GM12878 (cell line): Measurements from ENCODE around the gene MAP3K5. TPM values are rescaled to one million over a fixed set of nuclear protein-coding genes. Genes with fewer than 3 reads are reported as not detected.

Experiments
- ATAC-seq: fragments of 200-7000 bp; cut with Tn5 transposase; 3 replicates; pipeline ENCODE4 v1.9.1; 2020; ENCODE audit warnings: mild to moderate bottlenecking, moderate library complexity
- BruUV-seq: library from RNA; stranded (reverse); fragments of 400-500 nt; replicated peaks from 2 replicates; lab custom pipeline; 2021; lab: Mats Ljungman, UMichigan
- CTCF ChIA-PET: fragments of 300-600 bp; sonication (Branson Sonifier 250); formaldehyde crosslinking; extraction: SDS; loops from one replicate; lab custom pipeline; 2021; ENCODE audit warnings: inconsistent platforms; lab: Yijun Ruan, JAX
- POLR2A ChIA-PET: fragments of 350-600 bp; formaldehyde crosslinking; extraction: SDS; loops from one replicate; lab custom pipeline; 2021; ENCODE audit warnings: inconsistent platforms; lab: Charles Lee
- RAD21 ChIA-PET: fragments of 300-600 bp; sonication (Branson Sonifier 250); formaldehyde crosslinking; loops from one replicate; lab custom pipeline; 2023; ENCODE audit warnings: antibody characterized with exemption; ENCODE audit not compliant: unreplicated experiment; lab: Charles Lee
- SMC1A ChIA-PET: fragments of 300-600 bp; sonication (Branson Sonifier 250); formaldehyde crosslinking; loops from one replicate; lab custom pipeline; 2023; ENCODE audit not compliant: unreplicated experiment, uncharacterized antibody; lab: Charles Lee
- DNase-seq: peaks from one replicate; pipeline ENCODE4 v3.0.0-alpha.2; 2011; ENCODE audit warnings: low read depth, low spot score
- FAIRE-seq: peaks from 3 replicates; lab custom pipeline; 2011; peaks lifted over from hg19 to GRCh38; lab: Jason Lieb, UNC
- H2AFZ ChIP-seq: 2 replicates; pipeline ENCODE4 v1.6.0; 2011; ENCODE audit warnings: low read depth, low read length, control low read depth; ENCODE audit not compliant: control insufficient read depth
- H3K27ac ChIP-seq: 2 replicates; pipeline ENCODE4 v1.5.1; 2011; ENCODE audit warnings: control low read depth; ENCODE audit not compliant: control insufficient read depth, insufficient read depth
- H3K27me3 ChIP-seq, 2 experiments: replicated peaks in 1 of 2; 2 replicates each; pipeline versions ENCODE4 v1.6.0 to v1.6.1; 2011; ENCODE audit warnings: low read length in 1 of 2; ENCODE audit not compliant: control insufficient read depth in 2 of 2, insufficient read depth in 2 of 2
- H3K36me3 ChIP-seq, 2 experiments: 2 replicates each; pipeline ENCODE4 v1.5.1; 2011; ENCODE audit warnings: low read length in 1 of 2; ENCODE audit not compliant: control insufficient read depth in 2 of 2, insufficient read depth in 2 of 2
- H3K4me1 ChIP-seq: 2 replicates; pipeline ENCODE4 v1.6.1; 2011; ENCODE audit warnings: mild to moderate bottlenecking, low read length, moderate library complexity, mixed read lengths; ENCODE audit not compliant: control insufficient read depth, insufficient read depth
- H3K4me2 ChIP-seq: 2 replicates; pipeline ENCODE4 v1.6.0; 2011; ENCODE audit warnings: control low read depth; ENCODE audit not compliant: control insufficient read depth, insufficient read depth
- H3K4me3 ChIP-seq: fragments of 200-600 bp; sonication (generic); 2 replicates; pipeline ENCODE4 v1.5.1; 2016
- H3K79me2 ChIP-seq: 2 replicates; pipeline ENCODE4 v1.6.0; 2011; ENCODE audit warnings: low read length; ENCODE audit not compliant: control insufficient read depth, insufficient read depth
- H3K9ac ChIP-seq: 2 replicates; pipeline ENCODE4 v1.8.0; 2011; ENCODE audit warnings: low read length, control low read depth, mixed read lengths; ENCODE audit not compliant: control insufficient read depth, insufficient read depth
- H3K9me3 ChIP-seq: replicated peaks from 3 replicates; pipeline ENCODE4 v1.5.1; 2011; ENCODE audit warnings: mild to moderate bottlenecking, low read length; ENCODE audit not compliant: control insufficient read depth, insufficient read depth
- H4K20me1 ChIP-seq: 2 replicates; pipeline ENCODE4 v1.6.0; 2011; ENCODE audit not compliant: control insufficient read depth, insufficient read depth
- BMI1 ChIP-seq: fragments of 450-650 bp; IDR thresholded peaks from 2 replicates; pipeline ENCODE4 v1.6.1; 2016; ENCODE audit warnings: mild to moderate bottlenecking, moderate library complexity, borderline replicate concordance
- CBFB ChIP-seq: IDR thresholded peaks from 2 replicates; pipeline ENCODE4 v1.6.1; 2016; ENCODE audit warnings: antibody characterized with exemption, low read depth
- CREB1 ChIP-seq: IDR thresholded peaks from 2 replicates; pipeline ENCODE4 v1.6.1; 2012; ENCODE audit warnings: low read depth, mild to moderate bottlenecking, inconsistent platforms
- KAT2A ChIP-seq: conservative IDR thresholded peaks from 2 replicates; pipeline ENCODE4 v1.6.1; 2011; ENCODE audit warnings: low read depth, low read length; ENCODE audit not compliant: control insufficient read depth
- KDM1A ChIP-seq: fragments of 200-600 bp; sonication (generic); IDR thresholded peaks from 2 replicates; pipeline ENCODE4 v1.6.1; 2016; ENCODE audit warnings: borderline replicate concordance
- MYB ChIP-seq: fragments of 150-350 bp; IDR thresholded peaks from 2 replicates; pipeline ENCODE4 v1.6.1; 2014; ENCODE audit warnings: mild to moderate bottlenecking, low read depth, low read length, borderline replicate concordance
- SP1 ChIP-seq: IDR thresholded peaks from one replicate; pipeline ENCODE4 v1.6.1; 2011; ENCODE audit warnings: low read depth, low read length
- STAT1 ChIP-seq: fragments of 450-650 bp; conservative IDR thresholded peaks from 2 replicates; pipeline ENCODE4 v1.6.1; 2014; ENCODE audit warnings: antibody characterized with exemption, mild to moderate bottlenecking
- WGBS: methylation state at CpG from one replicate; pipeline ENCODE4 v1.1.6; 2016; ENCODE audit warnings: low lambda C conversion rate; ENCODE audit not compliant: insufficient replicate concordance, insufficient coverage; ENCODE audit errors: missing lambda C conversion rate; 5-methylcytosine and 5-hydroxymethylcytosine counted together
- in situ Hi-C: fragments of 300-500 bp; cut with MboI; formaldehyde crosslinking; loops from 9 replicates; pipeline ENCODE4 v1.14.3; 2018; ENCODE audit warnings: mixed read lengths
- intact Hi-C: fragments of 100-400 bp; cut with micrococcal nuclease; formaldehyde crosslinking; loops from one replicate; pipeline ENCODE4 v1.14.2; 2022; ENCODE audit not compliant: unreplicated experiment
- polyA plus RNA-seq, 11 experiments: library from polyadenylated mRNA; depleted of rRNA in 4 of 11; unstranded in 6 of 11; stranded (reverse) in 5 of 11; fragments of >200 nt; fragmentation: Nextera tagmentation in 4 of 11; fragmentation: Illumina TruSeq in 1 of 11; extraction: Ambion mirVana in 4 of 11; extraction: Trizol in 1 of 11; gene quantifications; 1 replicate in 1 of 11; 2 replicates in 10 of 11; pipeline versions ENCODE4 v1.2.1 to v1.2.3, GENCODE V29; 2011 to 2016; ENCODE audit warnings: inconsistent platforms in 2 of 11, missing spikeins in 2 of 11, low read depth in 1 of 11
- total RNA-seq, 4 experiments: library from RNA; depleted of rRNA in 3 of 4; stranded (reverse); fragments of >200 nt in 3 of 4; fragmentation: Illumina TruSeq in 1 of 4; extraction: Trizol in 1 of 4; gene quantifications; 2 replicates each; pipeline versions ENCODE4 v1.2.1 to v1.2.3, GENCODE V29; 2013 to 2021
- TF ChIP-seq, protein P1 (sequence below): fragments of 450-650 bp; formaldehyde crosslinking; IDR thresholded peaks from 2 replicates; pipeline ENCODE4 v1.4.0; 2022; ENCODE audit warnings: mild to moderate bottlenecking, moderate library complexity
- TF ChIP-seq, protein P2 (sequence below): IDR thresholded peaks from 2 replicates; pipeline ENCODE4 v1.6.1; 2011; ENCODE audit warnings: low read depth, low read length, improper control_type of control experiment, borderline replicate concordance
- TF ChIP-seq, protein P3 (sequence below): IDR thresholded peaks from 2 replicates; pipeline ENCODE4 v1.6.1; 2012; ENCODE audit warnings: low read depth, low read length, improper control_type of control experiment
- TF ChIP-seq, protein P4 (sequence below): fragments of 450-650 bp; IDR thresholded peaks from 2 replicates; pipeline ENCODE4 v1.6.1; 2017; ENCODE audit warnings: low read depth, mild to moderate bottlenecking, moderate library complexity
- TF ChIP-seq, protein P5 (sequence below): fragments of 450-650 bp; IDR thresholded peaks from 2 replicates; pipeline ENCODE4 v1.6.1; 2014; ENCODE audit warnings: mild to moderate bottlenecking

MAP3K5 gene
- total and polyA plus RNA-seq, 10 of the 15 experiments (the other 5 are each of a cell fraction or from before 2014, with no cell fraction given) = 5.4 to 34.3 (median 26.4) TPM

DNA sequence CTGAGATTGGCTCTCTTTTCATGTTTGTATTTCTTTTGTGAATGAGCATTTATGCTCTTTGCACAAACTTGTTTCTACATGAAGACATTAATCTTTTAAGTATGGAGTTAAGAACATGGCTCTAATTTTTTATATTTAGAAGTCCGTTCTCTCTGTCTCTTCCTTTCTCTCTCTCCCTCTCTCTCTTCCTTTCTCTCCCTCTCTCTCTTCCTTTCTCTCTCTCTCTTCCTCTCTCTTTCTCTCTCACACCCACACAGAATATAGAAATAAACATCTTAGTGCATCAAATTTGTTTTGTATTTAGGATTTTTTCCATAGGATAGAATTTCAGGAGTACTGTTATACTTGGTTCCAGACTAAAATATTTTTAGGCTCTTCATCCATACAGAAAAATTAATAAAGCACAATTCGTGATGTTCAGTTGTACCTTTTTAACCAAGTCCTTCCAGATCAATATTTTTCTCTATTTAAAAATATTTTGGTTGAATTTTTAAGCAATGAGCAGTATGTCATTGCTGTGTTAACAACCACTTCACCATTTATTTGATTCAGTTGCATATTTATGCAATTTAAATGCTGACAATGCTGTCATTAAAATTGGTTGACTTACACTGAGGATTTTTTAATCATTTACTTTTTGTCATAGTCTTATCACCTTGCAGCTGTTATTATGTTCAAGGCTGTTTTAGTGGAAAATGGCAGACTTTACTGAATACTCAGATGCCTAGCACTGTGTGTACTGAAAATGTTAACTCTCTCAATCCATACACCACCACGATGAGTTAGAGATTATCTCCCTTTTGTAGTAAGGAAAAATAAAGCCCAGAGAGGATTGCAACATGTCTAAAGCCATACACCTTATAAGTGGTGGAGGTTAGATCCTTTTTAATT, 129.7 kb downstream of the MAP3K5 start:
- CTCF ChIA-PET = no interaction called here
- TF ChIP-seq KAT2A (no peak), STAT1 (no peak), CBFB (no peak), MYB (no peak), BMI1 (no peak), KDM1A (no peak), SP1 (no peak), CREB1 (no peak)
- TF ChIP-seq, protein P1, sequence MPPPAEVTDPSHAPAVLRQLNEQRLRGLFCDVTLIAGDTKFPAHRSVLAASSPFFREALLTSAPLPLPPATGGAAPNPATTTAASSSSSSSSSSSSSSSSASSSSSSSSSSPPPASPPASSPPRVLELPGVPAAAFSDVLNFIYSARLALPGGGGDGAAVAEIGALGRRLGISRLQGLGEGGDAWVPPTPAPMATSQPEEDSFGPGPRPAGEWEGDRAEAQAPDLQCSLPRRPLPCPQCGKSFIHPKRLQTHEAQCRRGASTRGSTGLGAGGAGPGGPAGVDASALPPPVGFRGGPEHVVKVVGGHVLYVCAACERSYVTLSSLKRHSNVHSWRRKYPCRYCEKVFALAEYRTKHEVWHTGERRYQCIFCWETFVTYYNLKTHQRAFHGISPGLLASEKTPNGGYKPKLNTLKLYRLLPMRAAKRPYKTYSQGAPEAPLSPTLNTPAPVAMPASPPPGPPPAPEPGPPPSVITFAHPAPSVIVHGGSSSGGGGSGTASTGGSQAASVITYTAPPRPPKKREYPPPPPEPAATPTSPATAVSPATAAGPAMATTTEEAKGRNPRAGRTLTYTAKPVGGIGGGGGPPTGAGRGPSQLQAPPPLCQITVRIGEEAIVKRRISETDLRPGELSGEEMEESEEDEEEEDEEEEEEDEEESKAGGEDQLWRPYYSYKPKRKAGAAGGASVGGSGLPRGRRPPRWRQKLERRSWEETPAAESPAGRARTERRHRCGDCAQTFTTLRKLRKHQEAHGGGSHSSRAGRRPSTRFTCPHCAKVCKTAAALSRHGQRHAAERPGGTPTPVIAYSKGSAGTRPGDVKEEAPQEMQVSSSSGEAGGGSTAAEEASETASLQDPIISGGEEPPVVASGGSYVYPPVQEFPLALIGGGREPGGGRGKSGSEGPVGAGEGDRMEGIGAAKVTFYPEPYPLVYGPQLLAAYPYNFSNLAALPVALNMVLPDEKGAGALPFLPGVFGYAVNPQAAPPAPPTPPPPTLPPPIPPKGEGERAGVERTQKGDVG (CRISPR knock-in tag) = no peak
- TF ChIP-seq, protein P2, sequence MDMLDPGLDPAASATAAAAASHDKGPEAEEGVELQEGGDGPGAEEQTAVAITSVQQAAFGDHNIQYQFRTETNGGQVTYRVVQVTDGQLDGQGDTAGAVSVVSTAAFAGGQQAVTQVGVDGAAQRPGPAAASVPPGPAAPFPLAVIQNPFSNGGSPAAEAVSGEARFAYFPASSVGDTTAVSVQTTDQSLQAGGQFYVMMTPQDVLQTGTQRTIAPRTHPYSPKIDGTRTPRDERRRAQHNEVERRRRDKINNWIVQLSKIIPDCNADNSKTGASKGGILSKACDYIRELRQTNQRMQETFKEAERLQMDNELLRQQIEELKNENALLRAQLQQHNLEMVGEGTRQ = no peak
- TF ChIP-seq, protein P3, sequence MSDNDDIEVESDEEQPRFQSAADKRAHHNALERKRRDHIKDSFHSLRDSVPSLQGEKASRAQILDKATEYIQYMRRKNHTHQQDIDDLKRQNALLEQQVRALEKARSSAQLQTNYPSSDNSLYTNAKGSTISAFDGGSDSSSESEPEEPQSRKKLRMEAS = no peak
- TF ChIP-seq, protein P4, sequence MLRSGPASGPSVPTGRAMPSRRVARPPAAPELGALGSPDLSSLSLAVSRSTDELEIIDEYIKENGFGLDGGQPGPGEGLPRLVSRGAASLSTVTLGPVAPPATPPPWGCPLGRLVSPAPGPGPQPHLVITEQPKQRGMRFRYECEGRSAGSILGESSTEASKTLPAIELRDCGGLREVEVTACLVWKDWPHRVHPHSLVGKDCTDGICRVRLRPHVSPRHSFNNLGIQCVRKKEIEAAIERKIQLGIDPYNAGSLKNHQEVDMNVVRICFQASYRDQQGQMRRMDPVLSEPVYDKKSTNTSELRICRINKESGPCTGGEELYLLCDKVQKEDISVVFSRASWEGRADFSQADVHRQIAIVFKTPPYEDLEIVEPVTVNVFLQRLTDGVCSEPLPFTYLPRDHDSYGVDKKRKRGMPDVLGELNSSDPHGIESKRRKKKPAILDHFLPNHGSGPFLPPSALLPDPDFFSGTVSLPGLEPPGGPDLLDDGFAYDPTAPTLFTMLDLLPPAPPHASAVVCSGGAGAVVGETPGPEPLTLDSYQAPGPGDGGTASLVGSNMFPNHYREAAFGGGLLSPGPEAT = no peak
- TF ChIP-seq, protein P5, sequence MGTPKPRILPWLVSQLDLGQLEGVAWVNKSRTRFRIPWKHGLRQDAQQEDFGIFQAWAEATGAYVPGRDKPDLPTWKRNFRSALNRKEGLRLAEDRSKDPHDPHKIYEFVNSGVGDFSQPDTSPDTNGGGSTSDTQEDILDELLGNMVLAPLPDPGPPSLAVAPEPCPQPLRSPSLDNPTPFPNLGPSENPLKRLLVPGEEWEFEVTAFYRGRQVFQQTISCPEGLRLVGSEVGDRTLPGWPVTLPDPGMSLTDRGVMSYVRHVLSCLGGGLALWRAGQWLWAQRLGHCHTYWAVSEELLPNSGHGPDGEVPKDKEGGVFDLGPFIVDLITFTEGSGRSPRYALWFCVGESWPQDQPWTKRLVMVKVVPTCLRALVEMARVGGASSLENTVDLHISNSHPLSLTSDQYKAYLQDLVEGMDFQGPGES = no peak
- TF ChIP-seq, all 136 proteins: peak for 0
- ATAC-seq = no peak
- Histone ChIP-seq H3K36me3 (peaks cover 7 to 36% of the 10 kb centered on the region in 2 experiments), H3K79me2 (no peaks in the 10 kb centered on the region), H3K4me3 (no peak overlapping the region), H3K4me1 (no peaks in the 10 kb centered on the region), H4K20me1 (no peaks in the 10 kb centered on the region), H3K9me3 (no peaks in the 10 kb centered on the region), H3K27me3 (no peaks in the 10 kb centered on the region), H3K9ac (no peak overlapping the region), H3K4me2 (no peak overlapping the region), H3K27ac (no peak overlapping the region), H2AFZ (no peak overlapping the region)
- POLR2A ChIA-PET = no interaction called here
- DNase-seq = no peak
- in situ Hi-C loops = no loop called here
- intact Hi-C loops = no loop called here
- SMC1A ChIA-PET = interaction anchor here (1.5 kb wide), 1 partner anchor 11 kb away, joined by 3 read pairs; no protein-coding TSS in a partner anchor
- 99% methylated on average over 3 of the region's 3 CpGs for WGBS
- BruUV-seq = no TSS peak
- FAIRE-seq = no peak
- RAD21 ChIA-PET = no interaction called here
